K562 (cell line): ENCODE measurements around the gene ARID3B.

Experiments
- BMI1 ChIP-seq: fragments of 150-350 bp; IDR thresholded peaks from 2 replicates; pipeline ENCODE4 v1.6.1; 2014; ENCODE audit warnings: low read length
- ERF ChIP-seq: fragments of 450-650 bp; formaldehyde crosslinking; IDR thresholded peaks from 2 replicates; pipeline ENCODE4 v1.4.0; 2020; ENCODE audit warnings: mild to moderate bottlenecking, mixed read lengths
- FOS ChIP-seq: IDR thresholded peaks from 3 replicates; pipeline ENCODE4 v1.6.1; 2011; ENCODE audit not compliant: insufficient read length; ENCODE audit errors: extremely low read depth
- KLF6 ChIP-seq: fragments of 250-450 bp; sonication (Bioruptor Pico); IDR thresholded peaks from 2 replicates; pipeline ENCODE4 v1.4.0; 2020; ENCODE audit warnings: mild to moderate bottlenecking, moderate library complexity, borderline replicate concordance
- NR3C1 ChIP-seq: sonication (generic); formaldehyde crosslinking; IDR thresholded peaks from 2 replicates; pipeline ENCODE4 v1.8.1; 2022; ENCODE audit warnings: missing genetic modification reagents
- POLR2A ChIP-seq: fragments of 450-650 bp; conservative IDR thresholded peaks from 2 replicates; pipeline ENCODE4 v1.6.1; 2016
- RAD21 ChIP-seq, 2 experiments: fragments of 250-450 bp in 1 of 2; fragments of 450-650 bp in 1 of 2; sonication (Bioruptor Pico) in 1 of 2; formaldehyde crosslinking in 1 of 2; IDR thresholded peaks in 1 of 2; conservative IDR thresholded peaks in 1 of 2; 2 replicates each; pipeline versions ENCODE4 v1.4.0 to v1.8.0; 2020 to 2022; ENCODE audit warnings: mild to moderate bottlenecking in 2 of 2, moderate library complexity in 1 of 2
- RCOR1 ChIP-seq, 2 experiments: IDR thresholded peaks; 2 replicates each; pipeline ENCODE4 v1.6.1; 2012; ENCODE audit warnings: low read depth in 2 of 2, low read length in 2 of 2, borderline replicate concordance in 1 of 2, improper control_type of control experiment in 1 of 2
- SRSF9 ChIP-seq: fragments of 200-400 bp; formaldehyde crosslinking; IDR thresholded peaks from 2 replicates; pipeline ENCODE4 v1.6.1; 2017; ENCODE audit warnings: low read depth, low read length, borderline replicate concordance
- TAF15 ChIP-seq: fragments of 200-400 bp; formaldehyde crosslinking; IDR thresholded peaks from 2 replicates; pipeline ENCODE4 v1.6.1; 2017; ENCODE audit warnings: mild to moderate bottlenecking, low read depth, low read length, moderate library complexity
- ZNF766 ChIP-seq: fragments of 200-800 bp; sonication (Bioruptor generic); conservative IDR thresholded peaks from 2 replicates; pipeline ENCODE4 v1.6.1; 2016; ENCODE audit warnings: missing genetic modification characterization, missing compliant biosample characterization
- TF ChIP-seq, protein P1 (sequence below): sonication (generic); formaldehyde crosslinking; IDR thresholded peaks from 2 replicates; pipeline ENCODE4 v1.9.0; 2022; ENCODE audit warnings: mild to moderate bottlenecking, missing genetic modification reagents

DNA sequence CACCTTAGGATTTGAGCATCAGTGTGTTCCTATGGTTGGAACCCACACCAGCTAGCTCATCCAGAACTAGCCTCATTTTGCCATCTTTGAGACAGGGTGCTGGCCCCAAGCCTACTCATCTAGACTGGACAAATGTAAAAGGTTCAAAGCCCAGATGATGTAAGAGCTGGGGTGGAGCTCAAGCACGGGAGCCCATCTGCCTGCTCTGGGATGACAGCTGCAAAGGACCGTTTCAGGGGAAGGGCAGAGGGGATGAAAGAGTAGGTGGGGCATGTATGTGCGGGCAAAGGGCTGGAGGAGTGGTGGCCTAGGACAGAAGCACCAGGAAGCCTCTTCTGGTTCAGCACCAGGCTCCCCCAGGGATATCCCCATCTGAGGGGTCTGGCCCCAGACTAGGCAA lies 90.4 kb downstream of the ARID3B start:
- TF ChIP-seq FOS, result no peak
- TF ChIP-seq SRSF9, result no peak
- TF ChIP-seq RCOR1 (IDR thresholded peaks at IDR 0.05; ENCODE audit: borderline replicate concordance in 1 of 2, low read depth in 2 of 2, low read length in 2 of 2), result no peak
- TF ChIP-seq ZNF766, result no peak
- TF ChIP-seq, protein P1, sequence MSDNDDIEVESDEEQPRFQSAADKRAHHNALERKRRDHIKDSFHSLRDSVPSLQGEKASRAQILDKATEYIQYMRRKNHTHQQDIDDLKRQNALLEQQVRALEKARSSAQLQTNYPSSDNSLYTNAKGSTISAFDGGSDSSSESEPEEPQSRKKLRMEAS (CRISPR knock-in tag), result no peak
- no peak for TF ChIP-seq RAD21 (CRISPR knock-in tag; conservative IDR thresholded peaks at IDR 0.05 in 1 of 2, IDR thresholded peaks at IDR 0.05 in 1 of 2)
- TF ChIP-seq ERF (CRISPR knock-in tag), result no peak
- TF ChIP-seq NR3C1, result no peak
- no peak for TF ChIP-seq TAF15
- TF ChIP-seq BMI1, result no peak
- TF ChIP-seq POLR2A, result no peak
- TF ChIP-seq KLF6, result no peak
